ENCODE data around the gene RNF123.

RNF123 gene

DNA sequence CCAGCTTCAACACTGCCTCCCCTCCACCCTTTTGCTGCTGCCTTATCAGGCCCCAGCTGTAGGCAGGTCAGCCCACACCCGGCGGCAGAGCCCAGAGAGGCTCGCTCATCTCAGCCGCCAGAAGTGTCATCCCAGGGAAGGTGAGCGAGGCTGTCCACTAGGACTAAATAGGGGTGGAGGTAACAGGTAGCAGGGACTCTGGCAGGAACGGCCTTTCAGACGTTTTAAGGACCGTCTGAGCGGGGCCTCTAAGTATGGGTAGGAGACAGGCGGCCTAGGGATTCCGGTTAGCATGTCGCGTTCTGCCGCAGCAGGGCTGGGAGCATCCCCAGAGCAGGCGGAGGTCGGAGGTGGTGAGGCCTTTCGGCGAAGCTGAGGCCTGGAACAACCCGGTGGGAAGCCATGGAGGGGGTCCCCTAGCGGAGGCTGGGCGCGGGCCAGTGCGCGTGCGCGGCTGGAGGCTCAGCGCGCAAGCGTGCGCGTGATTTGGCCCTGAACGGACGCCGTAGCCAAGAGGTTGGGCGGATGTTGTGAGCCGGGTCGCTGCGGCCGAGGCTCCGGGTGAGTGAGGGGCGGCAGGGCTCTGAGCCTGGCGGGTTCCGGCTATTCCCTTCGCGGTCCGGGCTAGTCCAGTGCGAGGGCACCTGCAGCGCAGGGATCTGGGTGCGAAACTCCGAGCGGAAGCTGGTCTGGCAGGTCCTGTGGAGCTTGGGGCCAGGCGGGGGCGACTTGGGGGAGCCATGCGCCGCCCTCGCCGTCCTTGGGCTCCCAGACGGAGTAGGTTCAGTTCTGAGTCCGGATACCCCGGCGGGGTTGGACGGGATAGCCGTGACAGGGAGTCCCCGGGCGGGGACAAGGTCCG, at the start of gene RNF123, which contains the start of gene MST1:
Gene RNF123, plus strand, starts transcription at position 512 of the 862 bp plus-strand sequence. CDS start 1,609 bp downstream, outside the sequence.
Gene MST1, minus strand, starts transcription at position 429 of the 862 bp plus-strand sequence. CDS start 783 bp downstream, outside the sequence.
- peak; percentile 83 for DNase-seq (ENCODE audit: low read depth, low spot score)

DNA sequence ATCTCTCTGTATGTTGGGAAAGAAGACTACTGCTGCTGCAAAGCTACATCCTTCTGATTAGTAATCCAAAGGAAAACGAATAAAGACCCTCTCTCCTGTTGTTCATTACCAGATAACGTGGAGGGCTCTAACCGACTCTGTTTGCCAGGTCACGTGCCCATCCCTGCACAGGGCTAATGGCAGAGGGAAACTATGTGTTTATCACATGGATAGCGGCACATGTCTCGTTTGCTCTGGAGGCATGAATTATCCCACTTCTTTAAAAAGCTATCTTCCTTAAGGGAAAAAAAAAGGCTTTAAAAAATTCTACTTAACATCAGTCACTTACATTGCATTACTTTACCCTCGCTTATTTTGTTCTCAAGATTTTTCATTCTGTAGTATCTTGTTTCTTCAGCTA, 48.1 kb upstream of the RNF123 start:
- DNase-seq (ENCODE audit: low read depth, low spot score): no peak

DNA sequence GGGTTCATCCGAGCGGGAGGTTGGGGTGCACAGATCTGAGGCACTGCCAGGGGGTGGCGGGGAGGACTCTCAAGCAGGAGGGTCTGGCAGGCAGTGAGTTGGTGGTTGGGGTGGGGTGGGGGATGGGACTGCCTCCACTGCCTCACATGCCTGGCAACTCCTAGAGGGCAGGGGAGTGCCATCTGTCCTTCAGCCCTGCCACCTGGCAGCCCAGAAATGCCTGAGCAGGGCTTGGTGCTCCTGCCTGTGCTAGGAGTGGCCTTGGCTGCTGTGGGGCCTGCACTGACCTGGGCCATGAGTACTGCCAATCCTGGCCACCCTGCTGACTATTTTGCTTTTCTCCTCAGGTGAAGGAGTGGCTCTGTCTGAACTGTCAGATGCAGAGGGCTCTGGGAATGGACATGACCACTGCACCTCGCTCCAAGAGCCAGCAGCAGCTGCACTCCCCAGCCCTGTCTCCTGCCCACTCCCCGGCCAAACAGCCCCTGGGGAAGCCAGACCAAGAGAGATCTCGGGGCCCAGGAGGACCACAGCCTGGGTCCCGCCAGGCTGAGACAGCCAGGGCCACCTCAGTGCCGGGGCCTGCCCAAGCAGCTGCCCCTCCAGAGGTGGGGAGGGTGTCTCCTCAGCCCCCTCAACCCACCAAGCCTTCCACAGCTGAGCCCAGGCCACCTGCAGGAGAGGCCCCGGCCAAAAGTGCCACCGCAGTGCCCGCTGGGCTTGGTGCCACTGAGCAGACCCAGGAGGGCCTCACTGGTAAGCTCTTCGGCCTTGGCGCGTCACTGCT, 47.2 kb upstream of the RNF123 start:
- DNase-seq (ENCODE audit: low read depth, low spot score): no peak

DNA sequence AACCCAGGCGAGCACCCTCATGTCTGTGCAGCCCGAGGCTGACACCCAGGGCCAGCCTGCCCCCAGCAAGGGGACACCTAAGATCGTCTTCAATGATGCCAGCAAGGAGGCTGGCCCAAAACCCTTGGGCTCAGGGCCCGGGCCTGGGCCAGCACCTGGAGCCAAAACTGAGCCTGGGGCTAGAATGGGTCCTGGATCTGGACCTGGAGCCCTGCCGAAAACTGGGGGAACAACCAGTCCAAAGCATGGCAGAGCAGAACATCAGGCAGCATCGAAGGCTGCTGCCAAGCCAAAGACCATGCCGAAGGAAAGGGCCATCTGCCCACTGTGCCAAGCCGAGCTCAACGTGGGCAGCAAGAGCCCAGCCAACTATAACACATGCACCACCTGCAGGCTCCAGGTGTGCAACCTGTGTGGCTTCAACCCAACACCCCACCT, 46.6 kb upstream of the RNF123 start:
- no peak for DNase-seq (ENCODE audit: low read depth, low spot score)

DNA sequence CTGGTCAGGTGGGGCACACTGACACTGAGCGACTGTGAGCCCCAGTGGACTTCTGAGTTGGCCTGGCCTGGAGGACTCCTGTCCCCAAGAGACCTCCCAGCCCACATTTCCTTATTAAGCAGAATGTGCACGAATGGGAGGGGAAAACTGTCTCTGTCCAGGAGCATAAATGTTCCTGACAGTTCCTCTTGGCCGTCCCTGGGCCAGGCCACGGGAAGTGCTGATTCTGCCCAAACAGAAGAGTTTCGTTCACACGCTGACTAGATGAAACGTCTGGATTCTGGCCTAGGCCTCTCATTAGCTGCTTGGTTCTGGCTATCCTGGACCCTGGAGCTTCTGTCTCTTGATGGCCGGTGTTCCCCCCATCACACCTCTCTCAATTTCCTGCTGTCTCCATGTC, 44.7 kb upstream of the RNF123 start:
- DNase-seq (ENCODE audit: low read depth, low spot score): no peak

DNA sequence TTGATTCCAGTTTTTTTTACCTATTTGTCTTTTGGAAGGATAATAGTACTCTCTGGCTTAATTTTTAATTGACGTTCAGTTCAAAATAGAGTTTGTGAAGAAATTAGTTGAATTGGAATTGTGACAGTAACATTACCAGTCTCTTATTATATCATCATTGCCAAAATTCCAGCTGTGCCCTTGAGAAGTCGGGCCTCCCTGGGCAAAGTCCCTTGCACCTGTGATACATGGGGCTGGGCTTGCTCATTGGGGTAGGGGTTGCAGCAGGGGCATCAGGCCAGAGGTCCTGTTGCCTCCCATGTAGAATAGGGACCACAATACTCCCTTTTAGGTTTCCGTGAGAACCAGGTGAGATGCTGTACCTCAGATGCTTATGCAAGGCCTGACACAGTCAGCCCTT, 43.1 kb upstream of the RNF123 start:
- DNase-seq (ENCODE audit: low read depth, low spot score): no peak

DNA sequence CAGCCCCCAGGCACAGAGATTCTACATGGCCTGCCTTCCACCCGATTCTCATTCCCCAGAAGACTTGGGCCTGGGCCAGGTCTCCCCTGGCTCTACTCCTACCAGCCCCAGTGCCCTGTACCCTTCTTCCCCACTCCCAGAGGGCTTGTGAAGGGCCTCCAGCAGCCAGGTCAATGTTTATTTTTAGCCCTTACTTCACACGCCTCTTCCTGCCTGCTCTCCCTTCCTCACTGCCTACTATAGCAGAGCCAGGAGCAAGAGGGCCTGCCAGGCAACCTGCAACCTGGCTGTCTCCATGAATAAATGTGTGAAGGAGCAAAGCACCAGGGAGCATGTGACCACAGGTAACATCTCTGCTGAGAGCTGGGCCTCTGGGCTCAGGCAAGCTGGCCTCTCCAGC, 41.6 kb upstream of the RNF123 start:
- DNase-seq (ENCODE audit: low read depth, low spot score): no peak

DNA sequence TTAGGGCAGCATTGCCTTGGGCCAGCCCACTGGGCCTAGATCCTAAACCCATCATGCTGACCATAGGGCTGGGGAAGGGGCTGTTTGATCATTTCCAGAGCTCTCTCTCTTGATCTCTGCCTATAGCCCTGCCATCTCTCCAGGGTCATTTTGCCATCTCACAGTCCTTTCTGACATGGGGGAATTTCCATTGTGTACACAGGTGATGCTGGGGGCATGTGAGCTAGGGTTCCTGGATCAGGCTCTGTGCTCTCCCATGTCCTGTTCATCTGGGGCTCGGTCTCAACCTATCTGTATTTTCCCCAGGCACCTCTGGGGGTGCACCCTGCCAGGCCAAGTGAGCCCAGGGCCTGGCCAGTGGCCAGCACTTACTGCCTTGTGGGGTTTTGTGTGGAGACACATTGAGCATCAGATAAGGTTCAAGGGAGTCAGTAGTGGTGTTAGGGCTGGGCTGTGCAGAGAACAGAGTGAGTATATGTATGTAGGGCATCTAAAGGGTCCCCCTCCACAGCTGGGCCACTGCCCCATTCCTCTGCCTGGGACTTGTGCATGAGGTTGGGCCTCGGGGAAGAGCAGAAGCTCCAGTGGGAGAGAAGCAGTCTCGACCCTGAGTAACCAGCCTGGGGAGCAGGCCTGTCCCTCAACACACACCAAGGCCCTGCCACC, 40.9 kb upstream of the RNF123 start:
- no peak for DNase-seq (ENCODE audit: low read depth, low spot score)

DNA sequence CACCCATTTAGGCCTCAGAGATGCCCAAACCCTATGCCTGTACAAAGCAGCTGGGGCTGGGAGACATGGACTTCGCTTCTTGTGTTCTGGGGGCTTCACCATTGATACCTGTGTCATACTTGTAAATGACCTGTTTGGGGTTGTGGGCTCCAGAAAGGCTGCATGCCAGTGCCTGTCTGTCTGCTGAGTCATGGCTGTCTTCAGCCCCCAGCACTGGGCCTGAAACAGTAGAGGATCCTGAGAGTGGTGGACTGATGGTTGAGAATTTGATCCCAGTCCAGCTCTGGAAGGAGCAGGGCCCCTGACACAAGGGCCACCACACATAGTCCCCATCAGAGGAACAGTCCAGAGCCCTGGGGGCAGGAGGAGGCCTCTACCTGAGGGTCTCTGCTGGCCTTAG, 39.8 kb upstream of the RNF123 start:
- DNase-seq (ENCODE audit: low read depth, low spot score): no peak

DNA sequence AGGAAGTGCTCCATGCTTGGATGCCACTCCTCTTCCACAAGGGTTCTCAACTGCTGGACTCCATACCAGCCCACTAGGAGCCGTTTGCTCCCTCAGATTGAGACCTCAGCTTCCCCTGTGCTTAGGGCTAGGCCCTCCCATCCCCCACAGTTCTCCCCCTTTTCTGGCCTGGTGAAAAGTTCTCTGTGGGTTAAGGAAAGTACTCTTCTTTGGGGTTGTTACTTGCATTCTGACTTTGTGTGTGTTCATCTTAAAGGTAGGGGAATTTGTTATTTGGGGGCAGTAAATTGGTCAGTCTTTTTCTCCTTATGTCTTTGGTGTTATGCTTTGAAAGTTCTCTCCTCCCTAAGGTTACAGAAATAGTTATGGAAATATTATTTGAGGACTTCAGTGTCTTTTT, 39.2 kb upstream of the RNF123 start:
- no peak for DNase-seq (ENCODE audit: low read depth, low spot score)

DNA sequence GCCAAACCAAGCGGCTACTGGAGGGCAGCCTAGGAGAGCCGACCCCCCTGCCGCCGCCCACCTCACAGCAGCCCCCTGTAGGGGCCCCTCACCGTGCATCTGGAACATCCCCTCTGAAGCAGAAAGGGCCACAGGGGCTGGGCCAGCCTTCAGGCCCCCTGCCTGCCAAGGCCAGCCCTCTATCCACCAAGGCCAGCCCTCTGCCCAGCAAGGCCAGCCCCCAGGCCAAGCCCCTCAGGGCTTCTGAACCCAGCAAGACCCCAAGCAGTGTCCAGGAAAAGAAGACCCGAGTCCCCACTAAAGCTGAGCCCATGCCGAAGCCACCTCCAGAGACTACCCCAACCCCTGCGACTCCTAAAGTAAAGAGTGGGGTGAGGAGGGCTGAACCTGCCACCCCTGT, 38.7 kb upstream of the RNF123 start:
- DNase-seq (ENCODE audit: low read depth, low spot score): no peak

DNA sequence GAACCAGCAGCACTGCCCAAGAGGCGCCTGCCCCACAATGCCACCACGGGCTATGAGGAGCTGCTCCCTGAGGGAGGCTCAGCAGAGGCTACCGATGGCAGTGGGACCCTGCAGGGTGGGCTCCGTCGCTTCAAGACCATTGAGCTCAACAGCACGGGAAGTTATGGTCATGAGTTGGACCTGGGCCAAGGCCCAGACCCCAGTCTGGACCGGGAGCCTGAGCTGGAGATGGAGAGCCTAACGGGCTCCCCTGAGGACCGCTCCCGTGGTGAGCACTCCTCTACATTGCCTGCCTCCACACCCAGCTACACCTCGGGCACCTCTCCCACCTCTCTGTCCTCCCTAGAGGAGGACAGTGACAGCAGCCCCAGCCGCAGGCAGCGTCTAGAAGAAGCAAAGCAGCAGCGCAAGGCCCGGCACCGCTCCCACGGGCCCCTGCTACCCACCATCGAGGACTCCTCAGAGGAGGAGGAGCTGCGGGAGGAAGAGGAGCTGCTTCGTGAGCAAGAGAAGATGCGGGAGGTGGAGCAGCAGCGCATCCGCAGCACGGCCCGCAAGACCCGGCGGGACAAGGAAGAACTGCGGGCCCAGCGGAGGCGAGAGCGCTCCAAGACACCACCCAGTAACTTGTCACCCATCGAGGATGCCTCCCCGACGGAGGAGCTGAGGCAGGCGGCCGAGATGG, 37.0 kb upstream of the RNF123 start:
- DNase-seq (ENCODE audit: low read depth, low spot score): no peak

DNA sequence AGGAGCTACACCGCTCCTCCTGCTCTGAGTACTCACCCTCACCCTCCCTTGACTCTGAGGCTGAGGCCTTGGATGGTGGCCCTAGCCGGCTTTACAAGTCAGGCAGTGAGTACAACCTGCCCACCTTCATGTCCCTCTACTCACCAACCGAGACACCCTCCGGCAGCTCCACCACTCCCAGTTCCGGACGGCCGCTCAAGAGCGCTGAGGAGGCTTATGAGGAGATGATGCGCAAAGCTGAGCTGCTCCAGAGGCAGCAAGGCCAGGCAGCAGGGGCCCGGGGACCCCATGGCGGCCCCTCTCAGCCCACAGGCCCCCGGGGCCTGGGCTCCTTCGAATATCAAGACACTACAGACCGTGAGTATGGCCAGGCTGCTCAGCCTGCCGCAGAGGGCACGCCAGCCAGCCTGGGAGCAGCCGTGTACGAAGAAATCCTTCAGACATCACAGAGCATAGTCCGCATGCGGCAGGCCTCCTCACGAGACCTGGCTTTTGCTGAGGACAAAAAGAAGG, 36.4 kb upstream of the RNF123 start:
- no peak for DNase-seq (ENCODE audit: low read depth, low spot score)

DNA sequence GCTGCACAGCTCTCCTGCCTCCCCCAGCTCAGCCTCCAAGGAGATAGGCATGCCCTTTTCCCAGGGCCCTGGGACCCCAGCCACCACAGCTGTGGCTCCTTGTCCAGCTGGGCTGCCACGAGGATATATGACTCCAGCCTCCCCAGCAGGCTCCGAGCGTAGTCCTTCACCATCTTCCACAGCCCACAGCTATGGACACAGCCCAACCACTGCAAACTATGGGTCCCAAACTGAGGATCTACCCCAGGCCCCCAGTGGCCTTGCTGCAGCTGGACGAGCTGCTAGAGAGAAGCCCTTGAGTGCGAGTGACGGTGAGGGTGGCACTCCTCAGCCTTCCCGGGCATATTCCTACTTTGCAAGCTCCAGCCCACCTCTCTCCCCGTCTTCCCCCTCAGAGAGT, 35.7 kb upstream of the RNF123 start:
- DNase-seq (ENCODE audit: low read depth, low spot score): no peak

DNA sequence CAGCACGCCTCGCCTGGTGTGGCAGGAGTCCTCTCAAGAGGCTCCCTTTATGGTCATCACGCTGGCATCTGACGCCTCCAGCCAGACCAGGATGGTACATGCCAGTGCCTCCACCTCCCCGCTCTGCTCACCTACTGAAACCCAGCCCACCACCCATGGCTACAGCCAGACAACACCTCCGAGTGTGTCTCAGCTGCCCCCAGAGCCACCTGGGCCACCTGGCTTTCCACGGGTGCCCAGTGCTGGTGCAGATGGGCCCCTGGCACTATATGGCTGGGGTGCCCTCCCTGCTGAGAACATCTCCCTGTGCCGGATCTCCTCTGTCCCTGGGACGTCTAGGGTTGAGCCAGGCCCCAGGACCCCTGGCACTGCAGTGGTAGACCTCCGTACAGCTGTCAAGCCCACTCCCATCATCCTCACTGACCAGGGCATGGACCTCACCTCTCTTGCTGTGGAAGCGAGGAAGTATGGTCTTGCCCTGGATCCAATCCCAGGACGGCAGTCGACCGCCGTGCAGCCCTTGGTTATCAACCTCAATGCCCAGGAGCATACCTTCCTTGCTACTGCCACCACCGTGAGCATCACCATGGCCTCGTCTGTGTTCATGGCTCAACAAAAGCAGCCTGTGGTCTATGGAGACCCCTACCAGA, 35.1 kb upstream of the RNF123 start:
- DNase-seq (ENCODE audit: low read depth, low spot score): no peak

DNA sequence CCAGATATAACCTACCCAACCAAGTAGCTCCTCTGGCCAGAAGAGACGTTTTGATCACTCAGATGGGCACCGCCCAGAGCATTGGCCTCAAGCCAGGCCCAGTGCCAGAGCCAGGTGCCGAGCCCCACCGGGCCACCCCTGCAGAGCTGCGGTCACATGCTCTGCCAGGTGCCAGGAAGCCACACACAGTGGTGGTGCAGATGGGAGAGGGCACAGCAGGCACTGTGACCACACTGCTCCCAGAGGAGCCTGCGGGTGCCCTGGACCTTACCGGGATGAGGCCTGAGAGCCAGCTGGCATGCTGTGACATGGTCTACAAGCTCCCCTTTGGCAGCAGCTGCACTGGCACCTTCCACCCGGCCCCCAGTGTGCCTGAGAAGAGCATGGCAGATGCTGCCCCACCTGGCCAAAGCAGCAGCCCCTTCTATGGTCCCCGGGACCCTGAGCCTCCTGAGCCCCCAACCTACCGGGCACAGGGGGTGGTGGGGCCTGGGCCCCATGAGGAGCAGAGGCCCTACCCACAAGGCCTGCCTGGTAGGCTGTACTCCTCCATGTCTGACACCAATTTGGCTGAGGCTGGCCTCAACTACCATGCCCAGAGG, 34.3 kb upstream of the RNF123 start:
- no peak for DNase-seq (ENCODE audit: low read depth, low spot score)

DNA sequence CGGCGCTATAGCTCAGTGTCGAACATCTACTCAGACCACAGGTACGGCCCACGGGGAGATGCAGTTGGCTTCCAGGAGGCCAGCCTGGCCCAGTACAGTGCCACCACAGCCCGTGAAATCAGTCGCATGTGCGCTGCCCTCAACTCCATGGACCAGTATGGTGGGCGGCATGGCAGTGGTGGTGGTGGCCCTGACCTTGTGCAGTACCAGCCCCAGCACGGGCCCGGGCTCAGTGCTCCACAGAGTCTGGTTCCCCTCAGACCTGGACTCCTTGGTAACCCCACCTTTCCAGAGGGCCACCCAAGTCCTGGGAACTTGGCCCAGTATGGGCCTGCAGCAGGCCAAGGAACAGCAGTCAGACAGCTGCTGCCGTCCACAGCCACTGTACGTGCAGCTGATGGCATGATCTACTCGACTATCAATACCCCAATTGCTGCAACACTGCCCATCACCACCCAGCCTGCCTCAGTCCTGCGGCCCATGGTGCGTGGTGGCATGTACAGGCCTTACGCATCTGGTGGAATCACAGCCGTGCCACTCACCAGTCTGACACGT, 33.5 kb upstream of the RNF123 start:
- no peak for DNase-seq (ENCODE audit: low read depth, low spot score)

DNA sequence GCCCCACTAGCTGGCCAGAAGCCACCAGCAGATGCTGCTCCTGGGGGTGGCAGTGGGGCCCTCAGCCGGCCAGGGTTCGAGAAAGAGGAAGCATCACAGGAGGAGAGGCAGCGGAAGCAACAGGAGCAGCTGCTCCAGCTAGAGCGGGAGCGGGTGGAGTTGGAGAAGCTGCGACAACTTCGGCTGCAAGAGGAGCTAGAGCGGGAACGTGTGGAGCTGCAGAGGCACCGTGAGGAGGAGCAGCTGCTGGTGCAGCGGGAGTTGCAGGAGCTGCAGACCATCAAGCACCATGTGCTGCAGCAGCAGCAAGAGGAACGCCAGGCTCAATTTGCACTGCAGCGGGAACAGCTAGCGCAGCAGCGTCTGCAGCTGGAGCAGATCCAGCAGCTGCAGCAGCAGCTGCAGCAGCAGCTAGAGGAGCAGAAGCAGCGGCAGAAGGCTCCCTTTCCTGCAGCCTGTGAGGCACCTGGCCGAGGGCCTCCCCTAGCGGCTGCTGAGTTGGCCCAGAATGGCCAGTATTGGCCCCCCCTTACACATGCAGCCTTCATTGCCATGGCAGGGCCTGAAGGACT, 32.7 kb upstream of the RNF123 start:
- no peak for DNase-seq (ENCODE audit: low read depth, low spot score)

DNA sequence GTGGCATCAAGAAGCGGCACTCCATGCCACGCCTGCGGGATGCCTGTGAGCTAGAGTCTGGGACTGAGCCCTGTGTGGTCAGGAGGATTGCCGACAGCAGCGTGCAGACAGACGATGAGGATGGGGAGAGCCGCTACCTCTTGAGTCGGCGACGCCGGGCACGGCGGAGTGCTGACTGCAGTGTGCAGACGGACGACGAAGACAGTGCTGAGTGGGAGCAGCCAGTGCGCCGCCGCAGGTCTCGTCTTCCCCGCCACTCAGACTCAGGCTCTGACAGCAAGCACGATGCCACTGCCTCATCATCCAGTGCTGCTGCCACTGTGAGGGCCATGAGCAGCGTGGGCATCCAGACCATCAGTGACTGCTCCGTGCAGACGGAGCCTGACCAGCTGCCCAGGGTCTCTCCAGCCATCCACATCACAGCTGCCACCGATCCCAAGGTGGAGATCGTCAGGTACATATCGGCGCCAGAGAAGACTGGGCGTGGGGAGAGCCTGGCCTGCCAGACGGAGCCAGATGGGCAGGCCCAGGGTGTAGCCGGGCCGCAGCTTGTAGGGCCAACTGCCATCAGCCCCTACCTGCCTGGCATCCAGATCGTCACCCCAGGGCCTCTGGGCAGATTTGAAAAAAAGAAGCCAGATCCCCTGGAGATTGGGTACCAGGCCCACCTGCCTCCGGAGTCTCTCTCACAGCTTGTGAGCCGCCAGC, 32.0 kb upstream of the RNF123 start:
- DNase-seq (ENCODE audit: low read depth, low spot score): no peak
